D721Med (cell line): Measurements from ENCODE around the gene ZDHHC17.

Experiments used
- DNase-seq: peaks from one replicate; pipeline ENCODE4 v3.0.0; 2011; ENCODE audit warnings: low spot score; ENCODE audit not compliant: insufficient read length
- FAIRE-seq: peaks from 2 replicates; lab custom pipeline; 2011; peaks lifted over from hg19 to GRCh38; lab: Jason Lieb, UNC
- CTCF ChIP-seq: IDR thresholded peaks from 2 replicates; pipeline ENCODE4 v1.5.1; 2012; ENCODE audit warnings: mild to moderate bottlenecking, control low read depth; ENCODE audit not compliant: insufficient read depth; ENCODE audit errors: missing control alignments

The ZDHHC17 gene

DNA sequence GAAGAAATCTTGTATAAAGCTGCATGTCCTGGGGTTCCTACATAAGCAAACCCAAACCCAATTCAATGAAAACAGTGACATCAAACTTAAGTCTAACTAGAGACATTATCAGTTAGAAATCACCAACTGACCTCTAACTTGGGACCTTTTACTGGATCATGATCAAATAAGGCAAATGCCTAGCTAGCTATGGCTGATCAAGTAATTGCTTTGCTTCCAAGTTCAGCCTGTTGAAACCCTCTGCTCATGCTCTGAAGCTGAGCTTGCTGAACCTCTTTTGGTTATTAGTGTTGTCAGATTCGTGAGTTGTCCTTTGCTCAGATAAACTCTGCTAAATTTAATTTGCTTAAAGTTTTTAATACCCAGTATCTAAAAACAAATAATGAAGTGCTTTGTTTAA lies 28.9 kb downstream of the ZDHHC17 start:
- TF ChIP-seq CTCF, result no peak
- DNase-seq, result no peak
- FAIRE-seq, result no peak

GRCh38 chr12:76798864-76799263 lies 34.9 kb downstream of the ZDHHC17 start:
- FAIRE-seq (no peak), DNase-seq (no peak)
- no peak for TF ChIP-seq CTCF

DNA sequence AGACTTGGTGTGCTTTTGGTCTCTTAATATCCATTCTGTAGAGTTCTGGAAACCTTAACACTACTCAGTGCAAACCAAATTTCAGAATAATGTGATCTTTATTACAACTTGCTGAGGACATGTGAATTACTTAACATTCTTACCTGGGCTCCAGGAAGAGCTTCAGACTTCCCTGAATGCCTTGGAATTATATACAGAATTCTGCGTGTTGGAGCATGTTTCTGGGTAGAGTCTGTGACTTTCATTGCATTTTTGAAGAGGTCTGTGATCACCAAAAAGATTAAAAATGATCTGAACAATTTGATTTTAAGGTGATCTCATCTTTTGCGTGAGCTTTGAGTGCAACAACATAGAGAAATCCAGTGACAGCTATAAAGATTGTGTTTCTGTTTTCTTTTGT lies 35.4 kb downstream of the ZDHHC17 start:
- DNase-seq (no peak), FAIRE-seq (no peak)
- TF ChIP-seq CTCF, result no peak

DNA sequence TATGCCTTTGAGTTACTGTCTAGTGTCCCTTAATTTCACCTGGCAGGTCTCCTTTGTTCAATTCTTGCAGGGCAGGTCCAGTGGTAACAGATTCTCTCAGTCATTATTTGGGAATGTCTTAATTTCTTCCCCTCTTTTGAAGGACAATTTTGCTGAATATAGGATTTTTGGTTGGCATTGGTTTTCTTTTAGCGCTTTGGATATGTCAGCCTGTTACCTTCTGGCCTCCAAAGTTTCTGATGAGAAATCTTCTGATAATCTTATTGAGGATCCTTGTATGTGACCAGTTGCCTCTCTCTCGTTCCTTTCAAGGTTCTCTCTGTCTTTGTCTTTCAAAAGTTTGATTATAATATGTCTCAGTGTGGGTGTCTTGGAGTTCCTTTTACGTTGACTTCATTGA lies 38.1 kb downstream of the ZDHHC17 start:
- DNase-seq (no peak), FAIRE-seq (no peak)
- TF ChIP-seq CTCF, result no peak

DNA sequence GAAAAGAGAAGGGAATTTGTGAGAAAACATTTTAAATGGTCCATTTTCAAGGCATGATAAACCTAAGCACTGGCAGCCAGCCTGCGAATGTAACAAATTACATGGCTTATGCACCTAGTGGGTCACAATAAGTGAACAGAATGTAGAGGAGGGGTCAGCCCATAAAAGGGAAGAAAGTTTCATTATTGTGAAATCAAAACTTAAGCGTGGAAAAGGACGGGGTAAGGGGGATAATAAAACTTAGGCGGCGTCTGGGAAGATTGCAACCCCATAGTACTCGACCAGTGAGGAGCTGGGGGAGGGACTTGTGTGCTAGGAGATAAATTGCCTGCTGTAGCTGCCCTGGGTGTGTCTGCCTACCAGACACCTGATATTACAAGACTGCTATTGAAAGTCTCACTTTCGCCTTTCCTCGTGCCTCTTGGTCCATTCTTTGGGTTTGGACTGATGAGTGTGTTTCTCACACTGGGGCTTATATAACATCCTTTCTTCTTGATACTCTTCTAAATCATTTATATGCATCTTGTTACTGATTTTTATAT lies 40.6 kb downstream of the ZDHHC17 start:
- FAIRE-seq, result no peak
- DNase-seq, result no peak
- TF ChIP-seq CTCF, result no peak

GRCh38 chr12:76810671-76811419 lies 46.9 kb downstream of the ZDHHC17 start:
- TF ChIP-seq CTCF, result no peak
- FAIRE-seq, result no peak
- no peak for DNase-seq

GRCh38 chr12:76811976-76812375 lies 48.1 kb downstream of the ZDHHC17 start:
- FAIRE-seq, result no peak
- no peak for DNase-seq
- no peak for TF ChIP-seq CTCF
